Renal cortical epithelial cell (primary cell): Measurements from ENCODE around the gene SPRN. TPM values are rescaled to one million over a fixed set of nuclear protein-coding genes. Genes with fewer than 3 reads are reported as not detected.
A peak's percentile ranks its signal among the peaks of the same experiment; 100 is the strongest.
"Not testable (repeated sequence)": the region's sequence is repeated elsewhere in the genome, so short reads cannot be mapped to it uniquely, and the experiment has no call there.

Experiments
- DNase-seq: peaks from one replicate; pipeline ENCODE4 v3.0.0-alpha.2; 2011; ENCODE audit warnings: low read depth
- total RNA-seq: library from RNA; depleted of rRNA; stranded (reverse); fragments of >200 nt; gene quantifications from 2 replicates; pipeline ENCODE4 v1.2.3, GENCODE V29; 2014

Gene SPRN
- total RNA-seq, 1 donor from 2014 or later, result 0.35 TPM

DNA sequence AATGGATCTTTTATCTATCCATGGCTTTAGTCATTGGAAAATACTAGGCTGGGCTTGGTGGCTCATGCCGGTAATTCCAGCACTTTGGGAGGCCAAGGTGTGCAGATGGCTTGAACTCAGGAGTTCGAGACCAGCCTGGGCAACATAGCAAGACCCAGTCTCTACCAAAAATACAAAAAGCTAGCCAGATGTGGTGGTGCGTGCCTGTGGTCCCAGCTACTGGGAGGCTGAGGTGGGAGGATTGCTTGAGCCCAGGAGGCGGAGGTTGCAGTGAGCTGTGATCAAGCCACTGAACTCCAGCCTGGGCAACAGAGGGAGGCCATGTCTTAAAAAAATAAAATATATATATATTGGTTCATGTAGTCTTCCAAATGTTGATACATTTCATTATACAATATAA is 37.5 kb downstream of the SPRN start:
- DNase-seq, result not testable (repeated sequence)

DNA sequence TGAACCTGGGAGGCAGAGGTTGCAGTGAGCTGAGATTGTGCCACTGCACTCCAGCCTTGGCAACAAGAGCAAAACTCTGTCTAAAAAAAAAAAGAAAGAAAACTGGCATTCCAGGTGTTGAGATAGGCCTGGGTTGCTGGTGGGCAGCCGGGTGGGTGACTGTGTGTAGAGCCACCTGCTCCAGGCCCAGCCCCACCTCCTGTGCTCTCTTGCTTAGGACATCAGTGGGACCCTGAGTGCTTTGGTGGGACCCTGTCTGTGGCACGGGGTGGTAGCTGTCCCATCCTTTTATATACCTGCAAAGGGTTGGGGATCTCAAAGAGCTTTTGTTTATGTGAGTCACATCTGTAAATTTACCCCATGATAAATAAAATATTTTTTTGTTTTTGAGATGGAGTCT is 39.2 kb downstream of the SPRN start:
- no peak for DNase-seq

DNA sequence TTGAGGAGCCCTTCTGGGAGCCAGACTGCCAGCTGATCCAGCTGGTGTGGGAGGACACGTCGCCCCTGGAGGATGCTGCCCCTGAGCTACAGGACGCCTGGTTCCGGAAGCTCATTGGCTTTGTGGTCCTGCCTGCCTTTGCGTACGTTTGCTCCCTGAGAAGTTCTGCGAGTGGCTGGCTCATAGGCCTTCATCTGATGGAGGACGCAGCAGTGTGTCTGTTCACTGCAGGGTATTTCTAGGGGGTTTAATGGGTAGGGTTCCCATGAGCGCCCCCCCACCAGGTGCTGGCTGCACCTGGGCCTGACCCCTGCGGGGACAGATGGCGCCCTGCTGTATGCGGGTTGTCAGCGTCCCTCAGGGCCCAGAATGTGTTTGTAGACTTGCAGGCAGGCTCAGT is 40.4 kb downstream of the SPRN start:
- no peak for DNase-seq

DNA sequence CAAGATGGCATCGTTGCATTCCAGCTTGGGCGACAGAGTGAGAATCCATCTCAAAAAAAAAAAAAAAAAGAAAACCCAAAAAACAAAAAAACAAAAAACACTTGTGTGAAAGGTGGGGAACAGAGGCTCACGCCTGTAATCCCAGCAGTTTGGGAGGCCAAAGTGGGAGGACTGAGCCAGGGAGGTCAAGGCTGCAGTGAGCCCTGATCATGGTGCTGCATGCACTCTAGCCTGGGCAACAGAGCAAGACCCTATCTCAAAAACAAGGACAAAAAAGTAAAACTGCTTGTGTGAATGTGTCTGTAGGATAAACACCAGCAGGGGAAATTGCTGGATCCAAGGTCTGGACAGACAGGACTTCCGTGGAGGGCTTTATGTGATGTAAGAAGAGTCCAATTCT is 40.9 kb downstream of the SPRN start:
- no peak for DNase-seq

DNA sequence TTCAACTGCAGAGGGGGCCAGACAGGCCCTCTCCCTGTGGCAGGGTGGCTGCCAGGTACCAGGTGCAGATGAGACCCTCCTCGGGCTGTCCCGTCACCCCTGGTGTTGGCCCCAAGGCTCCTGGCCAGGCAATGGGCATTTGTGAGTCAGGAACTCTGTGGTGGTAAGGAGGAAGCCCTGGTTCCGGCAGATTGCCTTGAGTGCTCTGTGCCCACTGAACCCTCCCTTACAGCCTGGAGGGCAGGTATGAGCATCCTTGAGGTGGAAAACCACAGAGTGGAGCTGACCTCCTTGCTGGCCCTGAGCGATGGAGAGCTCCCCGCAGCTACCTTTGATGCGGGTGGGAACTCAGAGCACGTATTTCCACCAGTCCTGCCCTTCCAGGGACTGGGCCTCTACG is 43.4 kb downstream of the SPRN start:
- DNase-seq, result no peak

DNA sequence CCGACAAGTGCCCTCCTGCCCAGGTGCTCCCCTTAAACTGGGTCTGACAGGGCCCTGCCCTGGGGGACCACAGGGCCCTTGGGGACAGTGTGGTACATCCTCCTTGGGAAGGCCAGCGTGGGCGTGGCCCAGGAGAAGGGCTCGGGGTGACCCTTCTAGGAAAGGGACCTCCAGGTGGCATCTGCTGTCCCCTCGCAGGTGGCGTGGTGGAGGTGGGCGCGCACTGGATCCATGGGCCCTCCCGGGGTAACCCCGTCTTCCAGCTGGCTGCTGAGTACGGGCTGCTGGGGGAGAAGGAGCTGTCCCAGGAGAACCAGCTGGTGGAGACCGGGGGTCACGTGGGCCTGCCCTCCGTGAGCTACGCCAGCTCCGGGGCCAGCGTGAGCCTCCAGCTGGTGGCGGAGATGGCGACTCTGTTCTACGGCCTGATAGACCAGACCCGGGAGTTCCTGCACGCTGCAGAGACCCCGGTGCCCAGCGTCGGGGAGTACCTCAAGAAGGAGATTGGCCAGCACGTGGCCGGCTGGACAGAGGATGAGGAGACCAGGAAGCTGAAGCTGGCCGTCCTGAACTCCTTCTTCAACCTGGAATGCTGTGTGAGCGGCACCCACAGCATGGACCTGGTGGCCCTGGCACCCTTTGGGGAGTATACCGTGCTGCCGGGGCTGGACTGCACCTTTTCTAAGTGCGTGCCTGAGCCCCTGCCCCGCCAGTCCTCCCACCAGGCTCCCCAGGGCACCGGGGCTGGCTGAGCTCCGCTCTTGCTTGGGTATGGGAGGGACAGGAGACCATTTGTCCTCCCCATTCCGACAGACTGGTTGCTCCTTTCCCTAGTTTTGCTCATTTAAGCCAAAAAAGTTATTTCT is 44.4 kb downstream of the SPRN start:
- DNase-seq, result no peak

DNA sequence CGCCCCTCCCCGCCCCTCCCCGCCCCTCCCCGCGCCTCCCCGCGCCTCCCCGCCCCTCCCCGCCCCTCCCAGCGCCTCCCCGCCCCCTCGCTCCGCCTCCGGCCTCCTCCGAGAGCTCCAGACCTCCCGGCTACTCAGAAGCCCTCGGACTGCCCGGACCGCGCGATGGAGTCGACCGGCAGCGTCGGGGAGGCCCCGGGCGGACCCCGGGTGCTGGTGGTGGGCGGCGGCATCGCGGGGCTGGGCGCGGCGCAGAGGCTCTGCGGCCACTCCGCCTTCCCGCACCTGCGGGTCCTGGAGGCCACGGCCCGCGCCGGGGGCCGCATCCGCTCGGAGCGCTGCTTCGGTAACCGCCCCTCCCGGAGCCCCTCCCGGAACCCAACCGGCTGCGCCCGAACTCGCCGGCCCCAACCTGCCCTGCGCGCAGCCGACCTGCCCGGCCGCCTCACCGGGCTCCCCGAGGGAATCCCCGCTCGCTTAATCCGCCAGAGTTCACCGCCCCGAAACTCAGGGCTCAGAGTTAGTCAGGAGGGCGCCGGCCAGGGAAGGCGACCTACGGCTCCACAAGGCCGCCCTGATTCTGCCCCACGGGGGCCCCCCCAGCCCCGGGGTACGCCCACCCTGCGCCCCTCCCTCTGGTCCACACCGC is 45.1 kb downstream of the SPRN start, which contains the start of gene PAOX:
Gene PAOX, plus strand, starts transcription at position 111 of the 649 bp plus-strand sequence. Its CDS starts 55 bp downstream, at position 166.
- DNase-seq, result no peak

DNA sequence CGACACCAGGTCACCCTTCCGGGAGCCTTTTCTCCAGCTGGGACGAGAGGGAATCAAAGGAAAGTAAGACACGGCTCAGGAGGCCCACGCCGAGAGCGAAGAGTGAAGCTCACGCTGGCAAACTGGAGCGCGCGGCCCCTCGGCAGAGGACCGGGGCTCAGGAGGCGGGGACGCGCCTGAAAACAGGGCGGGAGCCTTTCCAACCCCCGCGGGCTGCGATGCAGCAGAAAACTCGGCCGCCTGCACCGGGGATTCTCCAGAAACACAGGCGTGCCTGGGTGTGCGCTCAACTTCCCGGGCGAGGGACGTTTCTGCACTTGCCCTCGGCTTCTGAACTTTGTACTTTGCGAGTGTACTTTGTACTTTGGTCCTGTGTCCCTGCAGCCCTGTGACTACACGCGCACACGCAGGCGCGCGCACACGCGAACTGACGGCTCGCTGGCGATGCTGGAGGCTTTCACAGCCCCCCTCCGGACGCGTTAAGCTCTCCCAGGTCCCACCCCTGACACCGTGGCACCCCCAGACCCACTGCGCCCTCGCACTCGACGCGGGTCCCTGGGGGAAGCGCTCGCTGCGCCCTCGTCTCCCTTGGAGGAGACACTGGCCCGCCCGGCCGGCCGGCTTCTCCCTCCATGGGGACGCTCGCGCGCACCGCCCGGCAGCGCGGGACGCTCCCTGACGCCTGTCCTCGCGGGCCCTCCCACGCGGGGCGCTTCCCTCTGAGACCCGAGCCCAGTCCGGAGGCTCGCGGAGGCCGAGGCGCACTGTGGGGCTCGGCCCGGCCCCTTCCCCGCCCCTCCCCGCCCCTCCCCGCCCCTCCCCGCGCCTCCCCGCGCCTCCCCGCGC is 46.0 kb downstream of the SPRN start:
- DNase-seq, result no peak

DNA sequence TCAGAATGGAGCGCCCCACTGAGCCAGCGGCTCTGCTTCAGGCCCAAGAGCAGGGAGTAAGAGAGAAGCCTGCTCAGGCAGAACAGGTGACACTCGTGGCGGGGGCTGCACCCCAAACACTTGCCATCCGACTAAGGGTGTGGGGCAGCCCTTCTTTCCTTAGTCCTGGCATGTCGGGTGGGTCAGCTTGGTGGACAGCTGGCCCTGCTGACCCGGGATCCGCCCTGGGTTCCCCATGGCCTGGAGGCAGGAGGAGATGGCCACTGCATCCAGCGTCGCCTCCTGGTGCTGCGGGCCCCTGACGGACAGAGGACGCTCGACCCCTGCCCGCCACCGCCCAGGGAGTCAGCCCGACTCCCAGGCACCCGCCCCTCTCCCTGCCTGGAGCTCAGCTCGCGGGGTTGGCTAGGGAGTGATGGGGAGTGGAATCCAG is 46.6 kb downstream of the SPRN start:
- DNase-seq, result no peak

DNA sequence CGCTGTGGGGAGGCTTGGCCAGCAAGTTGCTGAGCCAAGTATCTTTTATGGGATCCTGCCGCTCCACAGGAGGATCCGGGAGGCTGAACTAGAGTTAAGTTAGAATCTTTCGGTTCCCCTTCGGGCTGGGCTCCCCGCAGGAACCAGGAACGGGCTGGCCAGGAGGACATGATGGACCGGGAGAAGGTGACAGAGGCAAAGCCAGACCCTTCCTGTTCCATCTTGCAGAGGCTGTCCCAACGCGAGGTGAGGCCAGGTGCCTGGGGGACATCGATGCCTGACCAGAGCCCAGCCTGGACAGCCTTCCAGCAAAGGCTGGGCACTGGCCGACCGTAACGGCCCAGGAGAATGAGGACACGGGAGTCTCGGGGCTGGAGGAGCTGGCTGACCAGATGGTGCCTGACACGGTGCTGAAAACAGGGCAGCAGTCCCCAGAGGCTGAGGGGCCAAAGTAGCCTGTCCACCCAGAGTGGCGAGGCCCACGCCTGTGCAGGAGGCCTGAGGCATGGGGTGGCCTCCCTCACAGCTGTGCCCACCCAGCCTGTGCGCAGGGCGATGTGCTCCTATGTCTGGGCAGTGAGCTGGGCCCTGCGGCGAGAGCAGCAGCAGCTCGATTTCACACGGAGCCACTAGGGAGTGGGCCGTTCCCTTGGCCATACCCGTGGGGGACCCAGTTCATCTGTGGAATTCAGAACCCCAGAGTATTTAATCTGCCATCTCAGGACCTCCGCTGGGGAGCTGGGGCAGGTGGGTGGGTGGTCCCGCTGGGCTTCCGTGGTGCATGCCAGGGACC is 47.2 kb downstream of the SPRN start:
- no peak for DNase-seq

DNA sequence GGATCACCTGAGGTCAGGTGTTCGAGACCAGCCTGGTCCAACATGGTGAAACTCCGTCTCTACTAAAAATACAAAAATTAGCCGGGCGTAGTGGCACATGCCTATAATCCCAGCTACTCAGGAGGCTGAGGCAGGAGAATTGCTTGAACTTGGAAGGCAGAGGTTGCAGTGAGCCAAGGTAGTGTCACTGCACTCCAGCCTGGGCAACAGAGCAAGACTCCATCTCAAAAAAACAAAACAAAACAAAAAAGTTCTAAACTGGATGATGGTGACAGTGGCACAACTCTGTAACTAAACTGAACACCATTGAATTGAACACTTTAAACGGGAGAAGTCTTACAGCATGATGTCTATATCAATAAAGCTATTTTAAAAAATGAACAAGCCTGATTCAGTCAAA is 48.2 kb downstream of the SPRN start:
- not testable (repeated sequence) for DNase-seq

DNA sequence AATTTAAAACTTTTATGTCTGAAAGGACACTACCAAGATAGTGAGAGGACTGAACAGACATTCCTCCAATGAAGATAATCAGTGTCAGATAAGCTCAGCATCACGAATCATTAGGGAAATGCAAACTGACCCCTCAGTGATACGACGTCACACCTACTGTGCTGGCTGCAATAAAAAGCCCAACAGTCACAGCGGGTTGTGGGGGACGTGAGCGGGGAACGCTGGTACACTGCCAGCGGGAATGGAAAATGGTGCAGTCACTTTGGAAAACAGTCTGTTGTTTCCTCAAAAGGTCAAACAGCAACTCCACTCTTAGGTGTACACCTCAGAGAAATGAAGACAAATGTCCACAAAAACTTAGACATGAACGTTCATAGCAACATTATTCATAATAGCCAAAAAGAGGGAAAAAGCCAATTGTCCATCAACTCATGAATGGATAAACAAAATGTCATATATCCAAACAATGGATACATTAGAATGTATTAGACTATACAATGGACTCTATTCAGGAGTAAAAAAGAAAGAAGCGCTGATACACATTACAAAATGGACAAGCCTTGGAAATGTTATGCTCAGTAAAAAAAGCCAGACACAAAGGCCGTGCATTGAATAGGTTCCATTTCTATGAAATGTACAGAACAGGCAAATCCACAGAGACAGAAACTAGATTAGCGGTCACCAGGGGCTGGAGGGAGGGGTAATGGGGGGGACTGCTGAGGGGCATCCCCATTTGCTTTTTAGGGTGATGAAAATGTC is 48.9 kb downstream of the SPRN start:
- no peak for DNase-seq

DNA sequence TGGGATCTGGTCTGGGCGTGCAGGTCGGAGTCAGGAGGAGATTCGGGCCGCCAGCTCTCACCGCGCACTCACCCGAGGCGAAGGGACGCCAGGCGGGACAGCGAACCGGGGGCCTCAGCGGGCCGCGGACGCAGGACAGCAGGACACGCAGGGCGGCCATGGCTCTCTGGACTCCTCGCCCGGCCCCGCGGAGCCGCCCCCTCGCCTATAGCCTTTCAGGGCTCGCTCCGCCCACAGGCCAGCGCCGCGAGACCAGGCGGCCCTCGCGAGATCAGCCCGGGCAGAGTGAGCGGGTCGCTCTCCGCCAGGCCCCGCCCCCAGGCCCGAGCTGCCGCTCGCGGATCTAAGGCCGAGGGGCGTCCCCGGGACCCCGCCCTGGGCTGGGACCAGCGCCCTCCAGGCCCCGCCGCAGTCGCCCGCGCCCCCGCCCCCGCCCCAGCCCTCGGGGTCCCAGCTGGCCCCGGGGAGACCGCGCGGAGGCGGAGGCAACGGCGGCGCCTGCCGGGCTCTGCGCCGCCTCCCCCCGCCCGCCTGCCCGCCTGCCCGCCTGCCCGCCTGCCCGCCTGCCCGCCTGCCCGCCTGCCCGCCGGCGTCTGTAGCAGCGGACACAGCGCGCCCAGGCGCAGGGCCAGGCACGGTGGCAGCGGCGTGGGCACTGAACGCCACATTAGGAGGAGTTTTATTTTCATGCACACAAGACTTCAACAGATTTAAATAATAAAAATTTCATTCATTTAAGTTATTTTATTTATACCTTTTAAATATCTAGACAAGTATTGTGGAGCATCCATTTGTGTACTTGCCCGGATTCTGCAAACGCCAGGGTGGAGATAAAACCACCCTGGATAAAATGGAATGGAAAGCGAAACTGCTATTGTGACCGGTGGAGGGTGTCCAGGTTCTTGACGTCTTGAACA is 51.0 kb downstream of the SPRN start, which contains the start of gene ECHS1:
Gene ECHS1, minus strand, starts transcription at position 181 of the 917 bp plus-strand sequence. Its CDS starts 21 bp downstream, at position 160.
- peak; percentile 66 for DNase-seq

DNA sequence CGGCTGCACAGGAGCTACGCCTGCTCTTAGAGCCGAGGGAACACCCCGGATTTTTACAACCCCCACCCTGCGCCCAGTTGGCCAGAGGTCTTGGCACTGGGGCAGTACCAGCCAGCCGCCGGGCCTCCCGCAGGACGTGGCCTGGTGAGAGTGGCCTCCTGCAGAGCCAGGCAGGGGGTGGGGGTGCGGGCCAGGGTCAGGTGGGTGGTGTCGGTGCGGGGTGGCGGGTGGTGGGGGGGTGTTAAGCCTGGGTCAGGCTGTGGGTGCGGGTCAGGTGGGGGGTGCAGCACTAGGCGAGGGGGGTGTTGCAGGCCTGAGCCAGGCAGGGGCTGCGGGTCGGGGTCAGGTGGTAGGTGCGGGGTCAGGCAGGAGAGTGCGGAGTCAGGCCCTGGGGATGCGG is 51.9 kb downstream of the SPRN start:
- DNase-seq, result no peak

Other genes with a start within 250 kb of the SPRN start
- not detected in 2 replicates for gene UTF1, start 194.4 kb downstream of the SPRN start, total RNA-seq
- not detected in 2 replicates for gene VENTX, start 186.8 kb downstream of the SPRN start, total RNA-seq
- gene ADAM8, start 147.8 kb downstream of the SPRN start, total RNA-seq, result 1.6 and 15.8 TPM in 2 replicates
- gene TUBGCP2, start 115.8 kb downstream of the SPRN start, total RNA-seq, result 76.0 and 77.1 TPM in 2 replicates
- 14.6 and 38.6 TPM in 2 replicates for gene ZNF511, start 115.7 kb downstream of the SPRN start, total RNA-seq
- gene CALY, start 87.7 kb downstream of the SPRN start, total RNA-seq, result not detected in 2 replicates
- gene PRAP1, start 77.3 kb downstream of the SPRN start, total RNA-seq, result not detected in 2 replicates
- 6.3 and 56.8 TPM in 2 replicates for gene FUOM, start 66.6 kb downstream of the SPRN start, total RNA-seq
- gene ECHS1, start 51.3 kb downstream of the SPRN start, total RNA-seq, result 110 and 133 TPM in 2 replicates
- 7.8 and 17.7 TPM in 2 replicates for gene PAOX, start 45.4 kb downstream of the SPRN start, total RNA-seq
- 35.8 and 46.6 TPM in 2 replicates for gene MTG1, start 30.5 kb downstream of the SPRN start, total RNA-seq
- 0.35 and 1.4 TPM in 2 replicates for gene SCART1, start 29.3 kb upstream of the SPRN start, total RNA-seq
- 0.40 and 7.6 TPM in 2 replicates for gene CYP2E1, start 102.7 kb upstream of the SPRN start, total RNA-seq
- gene SYCE1, start 141.0 kb upstream of the SPRN start, total RNA-seq, result 0.25 TPM in 1 of 2 replicates, not detected in the other
- not detected in 2 replicates for gene FRG2B, start 202.2 kb upstream of the SPRN start, total RNA-seq